T-helper 2 cell treated with Interferon-gamma antibody and Interleukin-4, amounts not matched to agents 5 μg/mL and 100 μg/mL, for 36 hours (primary cell): Measurements from ENCODE around the gene HOXC12.
A peak's percentile ranks its signal among the peaks of the same experiment; 100 is the strongest.

Experiments
- DNase-seq: peaks from one replicate; pipeline ENCODE4 v3.0.0; 2021; ENCODE audit warnings: low spot score
- H3K27ac Mint-ChIP-seq: one replicate; pipeline ENCODE4 v1.8.0; 2021; ENCODE audit warnings: mild to moderate bottlenecking, mixed read lengths
- H3K27me3 Mint-ChIP-seq: one replicate; pipeline ENCODE4 v1.8.0; 2021; ENCODE audit warnings: low read depth, mixed read lengths
- H3K36me3 Mint-ChIP-seq: one replicate; pipeline ENCODE4 v1.8.0; 2021; ENCODE audit warnings: low read depth, mixed read lengths
- H3K4me1 Mint-ChIP-seq: one replicate; pipeline ENCODE4 v1.8.0; 2021; ENCODE audit warnings: low read depth, mixed read lengths
- H3K4me3 Mint-ChIP-seq: one replicate; pipeline ENCODE4 v1.8.0; 2022; ENCODE audit warnings: mild to moderate bottlenecking, moderate library complexity, mixed read lengths
- H3K9me3 Mint-ChIP-seq: one replicate; pipeline ENCODE4 v1.8.0; 2021; ENCODE audit warnings: mixed read lengths

The HOXC12 gene

GRCh38 chr12:53976172-53976822, 21.6 kb downstream of the HOXC12 start:
- peaks cover 2% of the 10 kb centered on the region for H3K36me3 Mint-ChIP-seq
- no peak for DNase-seq
- H3K4me3 Mint-ChIP-seq: peak overlapping the region; percentile 15
- peaks cover 92% of the 10 kb centered on the region for H3K27me3 Mint-ChIP-seq
- H3K9me3 Mint-ChIP-seq: peaks cover 4% of the 10 kb centered on the region
- no peak overlapping the region for H3K27ac Mint-ChIP-seq
- H3K4me1 Mint-ChIP-seq: peaks cover 8% of the 10 kb centered on the region

- no peak for DNase-seq
- Mint-ChIP-seq H3K4me3 (no peak overlapping the region), H3K4me1 (peaks cover 8% of the 10 kb centered on the region), H3K27ac (no peak overlapping the region), H3K27me3 (peaks cover 92% of the 10 kb centered on the region), H3K9me3 (peaks cover 4% of the 10 kb centered on the region), H3K36me3 (peaks cover 2% of the 10 kb centered on the region)
Observed at GRCh38 chr12:53976823-53977595, 22.3 kb downstream of the HOXC12 start.

- Mint-ChIP-seq H3K36me3 (peaks cover 2% of the 10 kb centered on the region), H3K27me3 (peaks cover 92% of the 10 kb centered on the region), H3K4me1 (peaks cover 8% of the 10 kb centered on the region), H3K27ac (no peak overlapping the region), H3K4me3 (no peak overlapping the region), H3K9me3 (peaks cover 3% of the 10 kb centered on the region)
- no peak for DNase-seq
Observed at GRCh38 chr12:53977596-53978445, 23.1 kb downstream of the HOXC12 start.

GRCh38 chr12:53978477-53979356, 24.0 kb downstream of the HOXC12 start:
- H3K4me1 Mint-ChIP-seq: peaks cover 2% of the 10 kb centered on the region
- H3K27me3 Mint-ChIP-seq: peaks cover 95% of the 10 kb centered on the region
- no peaks in the 10 kb centered on the region for H3K9me3 Mint-ChIP-seq
- no peak overlapping the region for H3K4me3 Mint-ChIP-seq
- H3K27ac Mint-ChIP-seq: no peak overlapping the region
- H3K36me3 Mint-ChIP-seq: peaks cover 2% of the 10 kb centered on the region
- no peak for DNase-seq

GRCh38 chr12:53980104-53980801, 25.6 kb downstream of the HOXC12 start:
- H3K4me1 Mint-ChIP-seq: peaks cover 6% of the 10 kb centered on the region
- H3K27me3 Mint-ChIP-seq: peaks cover 97% of the 10 kb centered on the region
- peaks cover 2% of the 10 kb centered on the region for H3K36me3 Mint-ChIP-seq
- H3K4me3 Mint-ChIP-seq: no peak overlapping the region
- peak overlapping the region; percentile 58 for H3K27ac Mint-ChIP-seq
- H3K9me3 Mint-ChIP-seq: no peaks in the 10 kb centered on the region
- no peak for DNase-seq

- Mint-ChIP-seq H3K4me1 (peaks cover 9% of the 10 kb centered on the region), H3K27me3 (peaks cover 96% of the 10 kb centered on the region), H3K9me3 (no peaks in the 10 kb centered on the region), H3K4me3 (no peak overlapping the region), H3K36me3 (no peaks in the 10 kb centered on the region), H3K27ac (no peak overlapping the region)
- no peak for DNase-seq
Observed at GRCh38 chr12:53980802-53981496, 26.2 kb downstream of the HOXC12 start.

GRCh38 chr12:53981634-53982565, 27.2 kb downstream of the HOXC12 start:
- Mint-ChIP-seq H3K4me3 (no peak overlapping the region), H3K9me3 (no peaks in the 10 kb centered on the region), H3K27ac (no peak overlapping the region), H3K27me3 (peaks cover 95% of the 10 kb centered on the region), H3K36me3 (no peaks in the 10 kb centered on the region), H3K4me1 (peaks cover 12% of the 10 kb centered on the region)
- DNase-seq: no peak

GRCh38 chr12:53982648-53983567, 28.2 kb downstream of the HOXC12 start:
- Mint-ChIP-seq H3K4me3 (no peak overlapping the region), H3K36me3 (no peaks in the 10 kb centered on the region), H3K9me3 (no peaks in the 10 kb centered on the region), H3K27ac (peak overlapping the region; percentile 55), H3K27me3 (peaks cover 95% of the 10 kb centered on the region), H3K4me1 (peaks cover 12% of the 10 kb centered on the region)
- no peak for DNase-seq

GRCh38 chr12:53983568-53983949, 28.9 kb downstream of the HOXC12 start:
- Mint-ChIP-seq H3K27me3 (peaks cover 95% of the 10 kb centered on the region), H3K36me3 (no peaks in the 10 kb centered on the region), H3K4me1 (peaks cover 12% of the 10 kb centered on the region), H3K27ac (peak overlapping the region; percentile 20), H3K9me3 (no peaks in the 10 kb centered on the region), H3K4me3 (no peak overlapping the region)
- DNase-seq: no peak

GRCh38 chr12:53983950-53984572, 29.4 kb downstream of the HOXC12 start:
- H3K4me3 Mint-ChIP-seq: no peak overlapping the region

More at GRCh38 chr12:53983950-53984572, 29.4 kb downstream of the HOXC12 start:
- H3K36me3 Mint-ChIP-seq: no peaks in the 10 kb centered on the region
- H3K27me3 Mint-ChIP-seq: peaks cover 95% of the 10 kb centered on the region
- H3K27ac Mint-ChIP-seq: no peak overlapping the region
- DNase-seq: no peak
- H3K4me1 Mint-ChIP-seq: peaks cover 15% of the 10 kb centered on the region
- H3K9me3 Mint-ChIP-seq: no peaks in the 10 kb centered on the region
